GM12875 (cell line): ENCODE data around the gene PRKAG2.
"Not testable (repeated sequence)": the region's sequence is repeated elsewhere in the genome, so short reads cannot be mapped to it uniquely, and the experiment has no call there.

Experiments
- H3K4me3 ChIP-seq: one replicate; pipeline ENCODE4 v1.5.1; 2011; ENCODE audit warnings: low read depth, low read length, control low read depth
- CTCF ChIP-seq: IDR thresholded peaks from 2 replicates; pipeline ENCODE4 v1.5.1; 2011; ENCODE audit warnings: low read depth, mild to moderate bottlenecking, control low read depth, inconsistent platforms, low read length, moderate library complexity, borderline replicate concordance; ENCODE audit not compliant: insufficient read depth

The PRKAG2 gene

GRCh38 chr7:151586531-151587260, 290.2 kb downstream of the PRKAG2 start:
- H3K4me3 ChIP-seq = no peak overlapping the region
- no peak for TF ChIP-seq CTCF

- no peak overlapping the region for H3K4me3 ChIP-seq
- TF ChIP-seq CTCF = no peak
Observed at GRCh38 chr7:151585744-151586393, 291.0 kb downstream of the PRKAG2 start.

GRCh38 chr7:151581741-151582140, 295.2 kb downstream of the PRKAG2 start:
- TF ChIP-seq CTCF = no peak
- H3K4me3 ChIP-seq = no peak overlapping the region

GRCh38 chr7:151579644-151580043, 297.3 kb downstream of the PRKAG2 start:
- H3K4me3 ChIP-seq = no peak overlapping the region
- no peak for TF ChIP-seq CTCF

GRCh38 chr7:151575410-151575809, 301.5 kb downstream of the PRKAG2 start:
- no peak for TF ChIP-seq CTCF
- no peak overlapping the region for H3K4me3 ChIP-seq

GRCh38 chr7:151573046-151573445, 303.9 kb downstream of the PRKAG2 start:
- H3K4me3 ChIP-seq = not testable (repeated sequence)

- H3K4me3 ChIP-seq = no peak overlapping the region
- TF ChIP-seq CTCF = no peak
Observed at GRCh38 chr7:151572136-151572535, 304.8 kb downstream of the PRKAG2 start.
